ENCODE measurements around the gene LPP. TPM values are rescaled to one million over a fixed set of nuclear protein-coding genes. Genes with fewer than 3 reads are reported as not detected.
"Not testable (repeated sequence)": the region's sequence is repeated elsewhere in the genome, so short reads cannot be mapped to it uniquely, and the experiment has no call there.

The LPP gene
- total RNA-seq, 1 donor: 77.4 TPM

DNA sequence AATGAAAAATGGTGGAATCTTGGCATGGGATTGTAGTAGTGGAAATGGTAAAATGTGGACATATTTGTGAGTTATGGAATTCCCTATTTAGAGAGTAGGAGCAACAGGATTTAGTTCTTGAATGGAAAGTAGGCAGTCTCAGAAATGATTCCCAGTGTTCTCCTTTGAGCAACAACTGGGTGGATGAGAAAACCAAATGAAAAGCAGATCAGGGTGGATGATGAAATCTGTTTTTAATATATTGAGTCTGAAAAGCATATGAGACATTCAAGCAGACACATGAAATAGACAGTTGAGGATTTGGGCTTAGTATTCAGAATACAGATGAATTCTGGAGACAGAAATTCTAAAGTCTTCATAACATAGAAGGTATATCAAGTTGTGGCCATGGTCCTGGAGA is 451.3 kb downstream of the LPP start:
- Histone ChIP-seq H4K20me1 (ENCODE audit: insufficient read depth, low read length) (no peaks in the 10 kb centered on the region), H3K4me3 (ENCODE audit: insufficient read depth, low read length) (no peak overlapping the region), H3K4me2 (ENCODE audit: insufficient read depth, low read length) (no peak overlapping the region), H3K9me3 (ENCODE audit: low read depth, low read length) (no peaks in the 10 kb centered on the region), H3K27me3 (ENCODE audit: insufficient read depth, low read length) (no peaks in the 10 kb centered on the region), H3K4me1 (ENCODE audit: insufficient read depth, low read length) (peaks cover 17% of the 10 kb centered on the region), H3K36me3 (ENCODE audit: insufficient read depth, low read length) (peaks cover 12% of the 10 kb centered on the region), H2AFZ (ENCODE audit: low read length) (no peak overlapping the region), H3K27ac (ENCODE audit: low read depth, low read length) (no peak overlapping the region), H3K79me2 (ENCODE audit: insufficient read depth, low read length) (peaks cover 7% of the 10 kb centered on the region)
- TF ChIP-seq, protein P1, sequence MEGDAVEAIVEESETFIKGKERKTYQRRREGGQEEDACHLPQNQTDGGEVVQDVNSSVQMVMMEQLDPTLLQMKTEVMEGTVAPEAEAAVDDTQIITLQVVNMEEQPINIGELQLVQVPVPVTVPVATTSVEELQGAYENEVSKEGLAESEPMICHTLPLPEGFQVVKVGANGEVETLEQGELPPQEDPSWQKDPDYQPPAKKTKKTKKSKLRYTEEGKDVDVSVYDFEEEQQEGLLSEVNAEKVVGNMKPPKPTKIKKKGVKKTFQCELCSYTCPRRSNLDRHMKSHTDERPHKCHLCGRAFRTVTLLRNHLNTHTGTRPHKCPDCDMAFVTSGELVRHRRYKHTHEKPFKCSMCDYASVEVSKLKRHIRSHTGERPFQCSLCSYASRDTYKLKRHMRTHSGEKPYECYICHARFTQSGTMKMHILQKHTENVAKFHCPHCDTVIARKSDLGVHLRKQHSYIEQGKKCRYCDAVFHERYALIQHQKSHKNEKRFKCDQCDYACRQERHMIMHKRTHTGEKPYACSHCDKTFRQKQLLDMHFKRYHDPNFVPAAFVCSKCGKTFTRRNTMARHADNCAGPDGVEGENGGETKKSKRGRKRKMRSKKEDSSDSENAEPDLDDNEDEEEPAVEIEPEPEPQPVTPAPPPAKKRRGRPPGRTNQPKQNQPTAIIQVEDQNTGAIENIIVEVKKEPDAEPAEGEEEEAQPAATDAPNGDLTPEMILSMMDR (IDR thresholded peaks at IDR 0.05; ENCODE audit: extremely low read depth, low read depth, low read length): no peak
- DNase-seq (ENCODE audit: insufficient read length, low spot score, missing footprints): no peak

DNA sequence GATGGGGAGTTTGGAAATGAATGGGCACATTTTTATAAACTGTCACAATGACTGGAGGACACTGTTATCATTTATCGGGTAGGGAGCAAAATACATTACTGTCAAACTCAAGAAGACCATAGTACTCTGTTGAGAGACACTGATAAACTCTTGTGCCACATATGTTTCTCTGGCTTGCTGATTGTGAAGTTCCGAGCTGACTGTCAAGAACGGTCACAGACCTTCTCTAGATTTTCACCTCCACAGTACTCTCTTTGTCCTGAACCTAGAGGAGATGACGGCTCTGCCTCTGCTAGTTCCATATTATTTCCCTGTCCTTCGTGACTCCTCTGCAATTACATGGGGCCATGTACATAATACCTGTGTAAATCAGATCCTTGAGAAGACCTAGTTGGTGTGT is 451.9 kb downstream of the LPP start:
- peaks cover 17% of the 10 kb centered on the region for H3K4me1 ChIP-seq (ENCODE audit: insufficient read depth, low read length)
- TF ChIP-seq, protein P1 (IDR thresholded peaks at IDR 0.05; ENCODE audit: extremely low read depth, low read depth, low read length): no peak
- no peaks in the 10 kb centered on the region for H3K27me3 ChIP-seq (ENCODE audit: insufficient read depth, low read length)
- H3K36me3 ChIP-seq (ENCODE audit: insufficient read depth, low read length): peaks cover 12% of the 10 kb centered on the region
- H3K4me2 ChIP-seq (ENCODE audit: insufficient read depth, low read length): peak overlapping the region; percentile 37
- H3K79me2 ChIP-seq (ENCODE audit: insufficient read depth, low read length): peaks cover 7% of the 10 kb centered on the region
- no peaks in the 10 kb centered on the region for H4K20me1 ChIP-seq (ENCODE audit: insufficient read depth, low read length)
- H2AFZ ChIP-seq (ENCODE audit: low read length): no peak overlapping the region
- no peaks in the 10 kb centered on the region for H3K9me3 ChIP-seq (ENCODE audit: low read depth, low read length)
- peak overlapping the region; percentile 52 for H3K27ac ChIP-seq (ENCODE audit: low read depth, low read length)
- DNase-seq (ENCODE audit: insufficient read length, low spot score, missing footprints): no peak
- H3K4me3 ChIP-seq (ENCODE audit: insufficient read depth, low read length): no peak overlapping the region

DNA sequence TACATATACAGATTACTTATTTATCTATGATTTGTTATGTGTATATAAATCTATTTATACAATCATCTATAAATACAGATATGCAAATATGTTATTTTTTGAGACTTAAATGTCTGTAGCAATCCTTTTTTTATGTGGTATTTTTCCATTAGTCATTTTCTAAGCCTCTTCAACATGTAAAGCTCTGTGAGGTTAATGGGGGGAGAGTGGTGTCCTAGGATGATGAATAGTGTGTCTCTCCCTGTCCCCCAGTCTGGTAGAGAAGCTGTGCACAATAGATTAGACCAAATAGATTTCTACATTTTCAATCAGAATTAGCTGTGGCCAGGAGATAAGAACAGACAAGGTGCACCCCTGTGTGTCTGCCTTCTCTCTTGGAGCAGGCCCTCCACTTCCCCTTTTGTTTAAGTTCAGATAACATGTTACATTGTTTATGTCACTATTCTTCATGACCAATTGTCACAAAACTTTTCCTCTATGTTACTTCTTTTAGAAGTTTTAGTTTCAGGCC is 453.9 kb downstream of the LPP start:
- Histone ChIP-seq H3K27me3 (ENCODE audit: insufficient read depth, low read length) (no peaks in the 10 kb centered on the region), H3K79me2 (ENCODE audit: insufficient read depth, low read length) (peaks cover 10% of the 10 kb centered on the region), H3K27ac (ENCODE audit: low read depth, low read length) (no peak overlapping the region), H3K4me1 (ENCODE audit: insufficient read depth, low read length) (peaks cover 17% of the 10 kb centered on the region), H2AFZ (ENCODE audit: low read length) (no peak overlapping the region), H4K20me1 (ENCODE audit: insufficient read depth, low read length) (no peaks in the 10 kb centered on the region), H3K4me2 (ENCODE audit: insufficient read depth, low read length) (no peak overlapping the region), H3K9me3 (ENCODE audit: low read depth, low read length) (no peaks in the 10 kb centered on the region), H3K36me3 (ENCODE audit: insufficient read depth, low read length) (peaks cover 12% of the 10 kb centered on the region), H3K4me3 (ENCODE audit: insufficient read depth, low read length) (no peak overlapping the region)
- TF ChIP-seq, protein P1 (IDR thresholded peaks at IDR 0.05; ENCODE audit: extremely low read depth, low read depth, low read length): no peak
- no peak for DNase-seq (ENCODE audit: insufficient read length, low spot score, missing footprints)

DNA sequence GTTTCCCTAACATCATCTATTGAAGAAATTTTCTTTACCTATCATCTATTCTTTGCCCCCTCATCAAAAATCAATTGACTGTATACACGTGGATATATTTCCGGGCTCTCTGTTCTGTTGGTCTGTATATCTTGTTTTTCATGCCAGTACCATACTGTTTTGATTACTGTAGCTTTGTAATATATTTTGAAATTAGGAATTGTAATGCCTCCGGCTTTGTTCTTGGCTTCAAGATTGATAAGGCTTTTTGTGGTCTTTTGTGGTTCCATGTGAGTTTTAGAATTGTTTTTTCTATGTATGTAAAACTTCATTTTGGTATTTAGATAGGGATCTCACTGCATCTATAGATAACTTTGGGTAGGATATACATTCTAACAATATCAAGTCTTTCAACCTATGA is 454.4 kb downstream of the LPP start:
- H4K20me1 ChIP-seq (ENCODE audit: insufficient read depth, low read length): no peaks in the 10 kb centered on the region

DNA sequence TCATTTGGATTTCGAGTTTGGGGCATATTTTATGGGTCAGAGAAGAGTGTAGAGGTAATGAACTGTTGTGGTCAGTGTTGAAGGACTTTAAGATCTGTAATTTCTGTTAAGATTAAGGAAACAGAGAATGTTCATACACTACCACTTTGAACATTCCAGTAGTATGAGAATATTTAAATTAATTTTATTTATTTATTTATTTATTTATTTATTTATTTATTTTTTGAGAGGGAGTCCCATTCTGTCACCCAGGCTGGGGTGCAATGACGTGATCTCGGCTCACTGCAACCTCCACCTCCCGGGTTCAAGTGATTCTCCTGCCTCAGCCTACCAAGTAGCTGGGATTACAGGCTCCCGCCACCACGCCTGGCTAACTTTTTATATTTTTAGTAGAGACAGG is 459.8 kb downstream of the LPP start:
- peaks cover 12% of the 10 kb centered on the region for H3K36me3 ChIP-seq (ENCODE audit: insufficient read depth, low read length)
- not testable (repeated sequence) for H3K9me3 ChIP-seq (ENCODE audit: low read depth, low read length); H3K4me2 ChIP-seq (ENCODE audit: insufficient read depth, low read length); H3K27ac ChIP-seq (ENCODE audit: low read depth, low read length); H2AFZ ChIP-seq (ENCODE audit: low read length); H3K4me3 ChIP-seq (ENCODE audit: insufficient read depth, low read length); H4K20me1 ChIP-seq (ENCODE audit: insufficient read depth, low read length); H3K4me1 ChIP-seq (ENCODE audit: insufficient read depth, low read length); H3K27me3 ChIP-seq (ENCODE audit: insufficient read depth, low read length); DNase-seq (ENCODE audit: insufficient read length, low spot score, missing footprints)
- peaks cover 31% of the 10 kb centered on the region for H3K79me2 ChIP-seq (ENCODE audit: insufficient read depth, low read length)

More for the DNA sequence above, 454.4 kb downstream of the LPP start:
- peaks cover 10% of the 10 kb centered on the region for H3K79me2 ChIP-seq (ENCODE audit: insufficient read depth, low read length)
- peaks cover 12% of the 10 kb centered on the region for H3K36me3 ChIP-seq (ENCODE audit: insufficient read depth, low read length)
- TF ChIP-seq, protein P1 (IDR thresholded peaks at IDR 0.05; ENCODE audit: extremely low read depth, low read depth, low read length): no peak
- no peak overlapping the region for H2AFZ ChIP-seq (ENCODE audit: low read length)
- H3K27me3 ChIP-seq (ENCODE audit: insufficient read depth, low read length): no peaks in the 10 kb centered on the region
- H3K4me1 ChIP-seq (ENCODE audit: insufficient read depth, low read length): peaks cover 17% of the 10 kb centered on the region
- H3K9me3 ChIP-seq (ENCODE audit: low read depth, low read length): no peaks in the 10 kb centered on the region
- H3K27ac ChIP-seq (ENCODE audit: low read depth, low read length): no peak overlapping the region
- H3K4me3 ChIP-seq (ENCODE audit: insufficient read depth, low read length): no peak overlapping the region
- DNase-seq (ENCODE audit: insufficient read length, low spot score, missing footprints): no peak
- no peak overlapping the region for H3K4me2 ChIP-seq (ENCODE audit: insufficient read depth, low read length)
